Islet of Langerhans (tissue), 1 donor: Measurements from ENCODE around the gene TNNI3K.

Experiments used
- FAIRE-seq: peaks from one replicate; lab custom pipeline; 2011; peaks lifted over from hg19 to GRCh38; lab: Jason Lieb, UNC

TNNI3K gene

DNA sequence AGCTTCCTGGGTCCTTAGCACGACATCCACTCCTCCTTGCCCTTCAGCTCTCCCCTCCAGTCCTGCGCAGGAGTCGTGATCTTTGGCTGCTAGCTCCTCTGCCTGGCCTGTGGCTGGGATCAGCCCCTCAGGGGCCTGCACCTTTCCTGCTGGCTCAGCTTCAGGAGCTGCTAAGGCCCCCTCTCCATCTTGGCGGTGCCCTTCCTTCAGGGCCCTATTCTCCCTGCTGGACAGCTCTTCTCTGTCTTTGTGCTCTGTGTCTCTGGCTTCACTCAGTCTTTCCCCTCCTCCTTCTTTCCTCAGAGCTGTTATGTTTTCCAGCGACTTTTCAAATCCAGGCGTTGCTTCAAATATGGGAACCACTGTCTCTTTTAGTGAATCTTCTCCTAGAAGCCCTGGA, 336.7 kb downstream of the TNNI3K start:
- FAIRE-seq = no peak

DNA sequence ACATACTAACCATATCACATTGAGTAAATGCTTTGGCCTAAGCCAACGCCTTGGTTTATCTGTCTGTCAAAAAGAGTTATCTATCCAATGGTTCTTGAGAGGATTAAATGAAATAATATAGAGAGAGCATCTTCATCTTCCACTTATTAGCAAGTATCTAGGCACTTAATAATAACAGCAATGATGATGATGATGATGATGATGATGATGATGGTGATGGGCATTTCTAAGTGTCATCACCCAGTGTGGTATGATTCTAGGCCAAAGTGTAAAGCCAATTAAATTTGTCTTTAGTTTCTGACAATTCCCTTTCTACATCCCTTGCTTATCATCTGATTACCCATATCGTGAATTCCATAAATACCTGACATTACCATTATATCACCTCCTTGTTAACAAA, 342.9 kb downstream of the TNNI3K start:
- no peak for FAIRE-seq

DNA sequence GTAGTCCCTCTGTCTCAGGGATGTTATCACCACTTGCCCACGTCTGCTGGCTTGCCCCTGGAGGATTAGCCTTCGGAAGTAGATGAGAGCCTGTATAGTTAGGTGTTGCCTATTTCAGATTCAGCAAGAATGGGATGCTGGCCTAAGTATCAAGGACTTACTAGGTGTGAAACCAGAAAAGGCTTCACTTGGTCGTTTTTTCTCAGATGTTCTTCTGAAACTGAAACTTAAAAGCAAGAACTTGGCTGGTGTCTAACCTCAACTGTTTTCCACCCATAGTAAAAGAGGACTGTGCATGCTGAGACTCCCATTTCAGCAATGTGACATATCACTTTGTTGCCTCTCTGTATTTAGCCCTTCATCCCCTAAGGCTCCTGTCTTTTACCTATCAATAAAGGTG, 344.2 kb downstream of the TNNI3K start:
- no peak for FAIRE-seq

DNA sequence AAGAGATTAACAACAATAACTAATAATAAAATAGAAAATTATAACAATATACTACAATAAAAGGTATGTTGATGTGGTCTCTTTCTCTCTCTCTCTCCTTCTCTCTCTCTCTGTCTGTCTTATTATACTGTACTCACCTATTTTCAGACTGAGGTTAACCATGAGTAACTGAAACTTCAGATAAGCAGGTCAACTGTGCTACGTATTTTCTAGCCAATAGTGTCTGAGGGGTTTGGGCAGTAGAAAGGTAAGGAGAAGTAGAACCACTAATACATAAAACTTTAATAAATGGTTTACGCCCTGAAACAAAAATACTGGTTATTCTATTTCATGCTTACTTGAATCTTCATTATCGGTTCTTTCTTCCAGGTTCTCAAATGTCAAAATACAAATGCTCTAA, 348.2 kb downstream of the TNNI3K start:
- FAIRE-seq = no peak

GRCh38 chr1:74584185-74584584, 349.0 kb downstream of the TNNI3K start:
- no peak for FAIRE-seq

DNA sequence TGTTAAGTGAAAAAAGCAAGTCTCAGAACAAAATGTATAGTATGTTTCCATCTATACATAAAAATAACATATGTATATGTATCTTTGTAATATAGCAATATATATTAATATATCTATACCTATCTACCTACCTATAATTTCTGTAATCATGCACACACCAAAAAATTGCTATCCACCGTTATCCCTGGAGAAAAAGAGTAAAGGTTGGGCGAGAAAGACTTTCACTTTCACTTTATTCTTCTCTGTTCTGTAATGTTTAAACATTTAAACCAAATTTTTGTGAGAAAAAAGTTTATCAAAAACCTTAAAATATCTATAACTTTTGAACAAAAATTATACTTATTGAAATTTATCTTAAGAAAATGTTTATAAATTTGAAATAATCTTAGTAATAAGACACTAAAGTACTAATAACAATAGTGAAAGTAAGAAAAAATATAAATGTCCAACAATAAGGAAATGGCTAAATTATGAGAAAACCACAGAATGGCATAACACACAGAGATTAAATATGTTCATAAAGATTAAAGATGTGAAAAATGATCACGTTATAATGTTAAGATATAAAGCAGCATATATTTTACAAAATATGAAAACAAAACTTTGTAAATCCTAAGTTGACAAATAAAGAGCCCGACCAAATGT, 351.2 kb downstream of the TNNI3K start:
- FAIRE-seq = peak; percentile 60

DNA sequence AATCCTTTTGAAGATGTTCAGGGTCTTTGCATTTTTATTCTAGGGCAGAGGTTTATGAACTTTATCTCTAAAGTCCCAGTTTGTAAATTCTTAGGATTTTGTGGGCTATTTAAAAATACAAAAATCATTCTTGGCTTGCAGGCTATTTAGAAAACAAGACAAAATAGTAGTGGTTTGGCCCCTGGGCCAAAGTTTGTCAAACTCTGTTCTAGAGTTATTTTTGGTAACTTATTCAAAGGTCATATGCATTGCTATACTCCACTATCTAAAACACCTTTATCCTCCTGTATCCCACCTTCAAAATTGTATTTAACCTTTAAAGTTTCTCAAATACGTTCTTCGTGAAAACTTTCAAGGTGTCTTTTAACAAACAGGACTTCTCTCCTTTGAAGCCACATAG, 352.7 kb downstream of the TNNI3K start:
- no peak for FAIRE-seq

DNA sequence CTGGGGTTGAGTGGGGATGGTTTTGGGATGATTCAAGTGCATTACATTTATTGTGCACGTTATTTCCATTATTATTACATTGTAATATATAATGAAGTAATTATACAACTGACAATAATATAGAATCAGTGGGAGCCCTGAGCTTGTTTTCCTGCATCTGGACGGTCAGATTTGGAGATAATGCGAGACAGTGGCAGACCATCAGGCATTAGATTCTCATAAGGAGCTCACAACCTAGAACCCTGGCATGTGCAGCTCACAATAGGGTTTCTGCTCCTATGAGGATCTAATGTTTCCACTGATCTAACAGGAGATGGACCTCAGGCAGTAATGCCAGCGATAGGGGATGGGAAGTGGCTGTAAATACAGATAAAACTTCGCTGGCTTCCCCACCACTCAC, 355.1 kb downstream of the TNNI3K start:
- no peak for FAIRE-seq

- FAIRE-seq = no peak
These were observed 356.8 kb downstream of the TNNI3K start for GRCh38 chr1:74591949-74592348.

DNA sequence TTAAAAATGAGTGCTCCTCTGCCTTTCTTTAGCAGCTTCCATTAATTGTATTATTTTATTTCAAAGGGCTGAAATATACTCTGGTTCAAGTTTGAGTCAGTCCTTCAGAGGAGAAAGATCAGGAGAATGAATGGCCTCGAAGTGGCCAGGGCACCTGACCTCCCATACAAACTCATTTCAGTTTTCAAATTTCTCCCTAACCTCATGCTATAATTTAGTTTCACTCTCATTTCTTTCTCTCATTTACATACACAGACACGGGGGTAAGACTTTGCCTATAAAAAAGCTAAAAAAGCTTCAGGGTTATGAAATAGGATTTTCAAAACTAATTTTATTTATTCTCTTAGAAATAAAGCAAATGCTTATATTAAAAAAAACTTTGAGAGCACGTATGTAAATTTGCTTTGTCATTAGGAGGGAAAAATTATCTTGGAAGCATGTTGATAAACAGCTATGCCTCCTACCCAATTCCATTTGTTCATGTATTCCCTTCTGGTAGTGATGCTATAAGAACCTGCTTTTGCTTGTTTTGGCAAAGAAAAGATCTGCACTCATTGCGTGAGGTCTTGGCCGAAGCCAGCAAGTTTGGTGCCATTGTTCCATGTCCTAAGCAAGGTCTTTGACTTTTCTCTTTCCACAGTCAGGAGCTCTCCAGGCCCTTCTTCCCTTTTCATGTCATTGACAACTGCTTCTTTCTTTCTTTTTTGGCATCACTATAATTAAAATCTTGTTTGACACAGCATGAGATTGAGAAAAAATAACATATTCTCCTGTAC, 357.6 kb downstream of the TNNI3K start:
- no peak for FAIRE-seq
